ENCODE measurements around the gene BPIFB4.

DNA sequence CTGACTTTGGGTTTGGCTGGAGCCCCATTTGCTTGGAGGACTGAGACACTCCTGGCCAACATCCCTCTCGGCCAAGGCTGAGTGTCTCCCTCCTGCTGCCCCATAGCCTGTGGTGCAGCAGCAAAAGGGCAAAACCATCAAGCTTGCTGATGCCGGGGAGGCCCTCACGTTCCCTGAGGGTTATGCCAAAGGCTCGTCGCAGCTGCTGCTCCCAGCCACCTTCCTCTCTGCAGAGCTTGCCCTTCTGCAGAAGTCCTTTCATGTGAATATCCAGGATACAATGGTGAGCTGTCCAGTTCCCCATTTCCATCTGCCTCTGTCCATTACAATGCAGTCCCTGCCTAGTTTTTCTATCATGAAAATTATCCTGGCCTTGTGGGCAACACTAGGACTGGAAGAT is 42.0 kb upstream of the BPIFB4 start:
- TF ChIP-seq, protein P1, sequence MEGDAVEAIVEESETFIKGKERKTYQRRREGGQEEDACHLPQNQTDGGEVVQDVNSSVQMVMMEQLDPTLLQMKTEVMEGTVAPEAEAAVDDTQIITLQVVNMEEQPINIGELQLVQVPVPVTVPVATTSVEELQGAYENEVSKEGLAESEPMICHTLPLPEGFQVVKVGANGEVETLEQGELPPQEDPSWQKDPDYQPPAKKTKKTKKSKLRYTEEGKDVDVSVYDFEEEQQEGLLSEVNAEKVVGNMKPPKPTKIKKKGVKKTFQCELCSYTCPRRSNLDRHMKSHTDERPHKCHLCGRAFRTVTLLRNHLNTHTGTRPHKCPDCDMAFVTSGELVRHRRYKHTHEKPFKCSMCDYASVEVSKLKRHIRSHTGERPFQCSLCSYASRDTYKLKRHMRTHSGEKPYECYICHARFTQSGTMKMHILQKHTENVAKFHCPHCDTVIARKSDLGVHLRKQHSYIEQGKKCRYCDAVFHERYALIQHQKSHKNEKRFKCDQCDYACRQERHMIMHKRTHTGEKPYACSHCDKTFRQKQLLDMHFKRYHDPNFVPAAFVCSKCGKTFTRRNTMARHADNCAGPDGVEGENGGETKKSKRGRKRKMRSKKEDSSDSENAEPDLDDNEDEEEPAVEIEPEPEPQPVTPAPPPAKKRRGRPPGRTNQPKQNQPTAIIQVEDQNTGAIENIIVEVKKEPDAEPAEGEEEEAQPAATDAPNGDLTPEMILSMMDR (conservative IDR thresholded peaks at IDR 0.05; ENCODE audit: low read depth, low read length): no peak
- TF ChIP-seq EZH2 (IDR thresholded peaks at IDR 0.05; ENCODE audit: borderline replicate concordance, low read depth, low read length, poor library complexity, severe bottlenecking): no peak
